ENCODE results near the gene RIBC1.
A peak's percentile ranks its signal among the peaks of the same experiment; 100 is the strongest.
"Not testable (repeated sequence)": the region's sequence is repeated elsewhere in the genome, so short reads cannot be mapped to it uniquely, and the experiment has no call there.

RIBC1 gene

DNA sequence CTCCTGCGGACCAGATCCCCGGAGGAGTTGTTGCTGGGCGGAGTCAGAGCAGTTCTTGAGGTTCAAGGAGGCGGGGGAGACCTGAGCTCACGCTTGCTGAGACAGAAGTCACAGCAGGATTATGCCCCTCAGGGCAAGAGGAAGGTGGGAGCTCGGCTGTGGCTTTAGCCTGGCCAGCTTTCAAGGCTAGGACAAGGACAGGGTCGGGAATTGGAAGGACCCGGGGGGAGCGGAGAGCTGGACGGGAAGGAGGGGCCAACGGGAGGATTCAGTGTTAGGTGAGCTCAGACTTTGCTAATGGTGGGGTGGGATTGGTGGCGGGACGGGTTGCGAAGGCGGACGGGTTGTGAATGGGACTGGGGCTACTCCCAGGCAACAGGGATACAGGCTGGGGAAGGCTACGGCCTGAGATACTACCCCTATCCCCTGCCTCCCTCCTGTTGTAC lies at the start of gene RIBC1:
Gene RIBC1, plus strand, starts transcription at position 13 of the 446 bp plus-strand sequence. CDS start 3,404 bp downstream, outside the sequence.
- Mint-ChIP-seq H3K36me3 (peaks cover 2% of the 10 kb centered on the region), H3K9me3 (ENCODE audit: low read depth) (no peaks in the 10 kb centered on the region), H3K27me3 (no peaks in the 10 kb centered on the region), H3K4me3 (peak within 1 kb of the TSS; percentile 90), H3K4me1 (ENCODE audit: low read depth) (peaks cover 21% of the 10 kb centered on the region), H3K27ac (peak within 1 kb of the TSS; percentile 96)

DNA sequence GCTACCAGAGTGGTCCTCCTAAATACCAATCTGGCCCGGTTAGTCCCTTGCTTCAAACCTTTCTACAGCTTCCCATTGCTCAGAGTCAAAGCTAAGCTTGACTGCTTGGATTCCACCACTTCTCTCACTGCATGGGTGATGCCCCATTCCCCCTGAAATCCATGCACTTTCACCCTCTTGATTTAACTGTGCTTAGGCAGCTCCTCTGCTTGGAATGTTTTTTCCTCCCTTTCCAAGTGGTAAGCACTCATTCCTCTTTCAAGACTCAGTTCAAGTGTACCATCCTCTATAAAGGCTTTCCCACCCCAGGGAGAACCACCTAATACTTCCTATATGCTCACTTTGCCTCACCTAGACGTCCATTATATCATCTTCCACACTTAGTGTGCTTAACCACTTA lies 49.4 kb upstream of the RIBC1 start:
- peaks cover 6% of the 10 kb centered on the region for H3K36me3 Mint-ChIP-seq
- H3K4me3 Mint-ChIP-seq, result no peak overlapping the region
- H3K4me1 Mint-ChIP-seq (ENCODE audit: low read depth), result no peaks in the 10 kb centered on the region
- H3K9me3 Mint-ChIP-seq (ENCODE audit: low read depth), result no peaks in the 10 kb centered on the region
- no peak overlapping the region for H3K27ac Mint-ChIP-seq
- H3K27me3 Mint-ChIP-seq, result no peaks in the 10 kb centered on the region

DNA sequence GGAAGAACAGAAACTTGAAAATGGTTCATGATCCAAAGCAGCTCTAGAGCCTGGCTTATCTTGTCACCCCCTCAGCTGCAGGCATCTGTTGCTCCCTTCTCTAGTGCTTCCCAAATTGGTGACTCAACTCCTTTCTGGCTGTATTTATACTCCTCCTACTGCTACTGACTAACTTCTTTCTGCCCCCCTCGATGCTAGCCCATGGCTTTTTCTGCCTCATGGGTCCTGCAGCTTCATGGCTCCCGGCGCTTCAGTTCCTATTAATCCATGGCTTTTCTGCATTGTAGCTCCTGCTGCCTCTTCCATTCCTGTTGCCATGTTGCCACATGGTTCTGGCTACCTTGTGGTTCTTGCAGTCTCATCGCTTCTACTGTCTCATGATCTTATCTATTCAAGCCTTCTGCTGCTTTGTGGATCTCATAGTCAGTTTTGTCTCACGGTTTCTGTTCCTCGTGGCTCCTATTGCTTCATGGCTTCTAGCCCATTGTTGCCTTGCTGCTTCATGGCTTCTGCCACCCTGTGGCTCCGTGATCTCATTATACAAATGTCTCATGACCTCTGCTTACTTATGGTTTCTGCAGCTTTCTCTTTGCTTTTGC lies 48.4 kb upstream of the RIBC1 start:
- H3K4me1 Mint-ChIP-seq (ENCODE audit: low read depth), result no peaks in the 10 kb centered on the region
- no peak overlapping the region for H3K4me3 Mint-ChIP-seq
- peaks cover 6% of the 10 kb centered on the region for H3K36me3 Mint-ChIP-seq
- H3K9me3 Mint-ChIP-seq (ENCODE audit: low read depth), result no peaks in the 10 kb centered on the region
- H3K27ac Mint-ChIP-seq, result no peak overlapping the region
- H3K27me3 Mint-ChIP-seq, result no peaks in the 10 kb centered on the region

DNA sequence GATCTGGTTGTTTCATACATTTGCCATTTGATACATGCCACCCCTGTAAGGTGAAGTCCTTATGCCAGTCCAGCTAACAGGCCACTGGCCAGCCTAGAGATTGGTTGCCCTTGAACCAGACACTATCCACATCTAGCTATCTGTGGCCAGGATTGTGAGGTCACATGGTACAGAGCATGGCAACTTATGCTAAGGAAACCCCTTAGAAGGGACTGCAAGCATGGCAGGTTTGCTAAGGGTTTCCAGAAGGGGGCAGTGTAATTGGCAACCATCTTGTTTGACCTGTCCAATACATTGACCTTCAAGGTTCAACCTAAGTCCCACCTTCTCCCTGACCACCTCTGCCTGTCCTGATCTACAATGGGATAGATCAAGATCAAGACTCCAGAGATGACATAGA lies 47.8 kb upstream of the RIBC1 start:
- no peaks in the 10 kb centered on the region for H3K4me1 Mint-ChIP-seq (ENCODE audit: low read depth)
- no peaks in the 10 kb centered on the region for H3K27me3 Mint-ChIP-seq
- H3K4me3 Mint-ChIP-seq, result no peak overlapping the region
- H3K36me3 Mint-ChIP-seq, result peaks cover 6% of the 10 kb centered on the region
- no peak overlapping the region for H3K27ac Mint-ChIP-seq
- H3K9me3 Mint-ChIP-seq (ENCODE audit: low read depth), result no peaks in the 10 kb centered on the region

DNA sequence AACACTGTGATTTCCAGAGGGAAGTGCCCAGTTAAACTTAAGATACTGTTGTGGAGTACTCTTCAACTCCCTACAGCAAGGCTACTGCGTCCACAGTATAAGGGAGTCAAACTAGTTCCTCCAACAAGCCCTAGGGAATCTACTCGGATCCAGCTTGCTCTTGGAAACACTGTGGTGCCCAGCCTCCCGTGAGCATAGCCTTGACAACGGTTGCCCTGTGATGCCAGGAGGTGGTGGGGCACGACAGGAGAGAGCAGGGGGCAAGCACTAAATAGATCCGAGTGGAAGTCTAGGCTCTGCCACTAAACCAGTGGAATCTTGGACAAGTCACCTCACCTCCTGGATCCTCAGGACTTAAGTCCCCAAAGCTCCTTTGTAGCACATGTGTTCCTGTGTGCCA lies 45.8 kb upstream of the RIBC1 start:
- Mint-ChIP-seq H3K4me3 (no peak overlapping the region), H3K4me1 (ENCODE audit: low read depth) (no peaks in the 10 kb centered on the region), H3K9me3 (ENCODE audit: low read depth) (no peaks in the 10 kb centered on the region), H3K36me3 (peaks cover 6% of the 10 kb centered on the region), H3K27me3 (no peaks in the 10 kb centered on the region), H3K27ac (no peak overlapping the region)

DNA sequence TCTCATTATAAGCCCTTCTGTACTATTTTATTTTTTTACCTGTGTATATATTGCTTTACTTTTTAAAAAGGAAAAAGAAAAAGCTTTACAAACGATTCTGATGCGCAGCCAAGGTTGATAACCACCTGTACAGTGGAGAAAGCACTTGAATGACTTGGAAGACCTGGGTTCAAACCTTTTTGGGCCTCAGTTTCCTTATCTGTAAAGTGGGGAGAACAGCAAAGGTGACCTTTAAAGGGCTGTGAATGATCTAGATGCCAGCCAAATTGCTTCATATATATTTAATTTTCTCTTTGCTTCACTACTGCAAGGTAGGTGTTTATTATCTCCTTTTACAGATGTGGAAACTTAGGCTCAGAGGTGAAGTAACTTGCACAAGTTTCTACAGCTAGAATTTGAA lies 45.2 kb upstream of the RIBC1 start:
- Mint-ChIP-seq H3K27me3 (no peaks in the 10 kb centered on the region), H3K4me3 (no peak overlapping the region), H3K27ac (no peak overlapping the region), H3K9me3 (ENCODE audit: low read depth) (no peaks in the 10 kb centered on the region), H3K36me3 (peaks cover 6% of the 10 kb centered on the region), H3K4me1 (ENCODE audit: low read depth) (no peaks in the 10 kb centered on the region)

DNA sequence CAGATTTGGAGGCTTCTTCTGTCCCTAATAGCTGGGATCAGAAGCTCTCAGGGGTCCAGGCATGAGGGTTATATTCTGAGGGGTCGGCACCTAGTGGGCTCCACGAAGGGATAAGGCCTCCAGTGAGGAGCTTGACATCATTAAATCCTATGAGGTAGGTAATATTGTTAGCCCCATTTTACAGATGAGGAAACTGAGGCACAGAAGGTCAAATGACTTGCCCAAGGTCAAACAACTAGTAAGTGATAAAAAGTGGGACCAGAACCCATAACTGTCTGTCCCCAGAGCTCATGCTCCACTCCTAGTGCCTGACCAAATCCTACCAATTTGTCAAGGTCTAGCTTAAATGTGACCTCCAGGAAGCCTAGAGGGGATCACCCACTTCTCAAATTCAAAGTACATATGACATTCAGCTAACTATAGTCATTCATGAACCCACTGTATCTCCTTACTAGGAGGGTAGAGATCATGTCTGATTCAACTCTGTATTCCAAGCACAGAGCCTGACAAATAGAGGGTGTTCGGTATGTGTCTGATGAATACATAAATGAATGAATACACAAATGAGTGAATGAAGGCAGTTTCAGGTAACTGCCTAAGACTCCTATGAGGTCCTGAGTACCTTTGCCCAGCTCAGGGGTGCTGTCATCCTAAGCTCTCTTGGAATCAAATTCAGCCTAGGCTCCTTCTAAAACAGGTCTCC lies 43.5 kb upstream of the RIBC1 start:
- Mint-ChIP-seq H3K27ac (peak overlapping the region; percentile 16), H3K36me3 (peaks cover 6% of the 10 kb centered on the region), H3K9me3 (ENCODE audit: low read depth) (no peaks in the 10 kb centered on the region), H3K27me3 (no peaks in the 10 kb centered on the region), H3K4me3 (no peak overlapping the region), H3K4me1 (ENCODE audit: low read depth) (no peaks in the 10 kb centered on the region)

DNA sequence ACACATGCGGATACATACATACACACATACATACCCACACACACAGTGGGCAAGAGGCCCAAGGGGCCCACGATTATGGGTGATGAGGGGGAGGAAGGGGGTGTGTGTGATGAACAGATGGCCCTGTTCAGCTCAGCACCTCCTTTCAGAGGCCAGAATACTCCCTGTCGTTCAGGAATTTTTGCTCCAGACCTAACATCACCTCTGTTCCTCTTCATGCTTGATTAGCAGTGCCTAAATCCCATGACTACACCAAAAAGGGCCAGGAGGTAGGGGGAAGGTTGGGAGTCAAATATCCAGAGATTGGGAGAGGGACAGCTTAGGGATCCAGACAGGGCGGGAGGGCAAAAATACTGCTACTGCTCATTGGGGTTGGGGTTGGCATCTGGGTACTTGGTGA lies 42.9 kb upstream of the RIBC1 start:
- Mint-ChIP-seq H3K27me3 (no peaks in the 10 kb centered on the region), H3K27ac (peak overlapping the region; percentile 16), H3K4me3 (no peak overlapping the region), H3K36me3 (peaks cover 3% of the 10 kb centered on the region), H3K4me1 (ENCODE audit: low read depth) (no peaks in the 10 kb centered on the region), H3K9me3 (ENCODE audit: low read depth) (no peaks in the 10 kb centered on the region)

DNA sequence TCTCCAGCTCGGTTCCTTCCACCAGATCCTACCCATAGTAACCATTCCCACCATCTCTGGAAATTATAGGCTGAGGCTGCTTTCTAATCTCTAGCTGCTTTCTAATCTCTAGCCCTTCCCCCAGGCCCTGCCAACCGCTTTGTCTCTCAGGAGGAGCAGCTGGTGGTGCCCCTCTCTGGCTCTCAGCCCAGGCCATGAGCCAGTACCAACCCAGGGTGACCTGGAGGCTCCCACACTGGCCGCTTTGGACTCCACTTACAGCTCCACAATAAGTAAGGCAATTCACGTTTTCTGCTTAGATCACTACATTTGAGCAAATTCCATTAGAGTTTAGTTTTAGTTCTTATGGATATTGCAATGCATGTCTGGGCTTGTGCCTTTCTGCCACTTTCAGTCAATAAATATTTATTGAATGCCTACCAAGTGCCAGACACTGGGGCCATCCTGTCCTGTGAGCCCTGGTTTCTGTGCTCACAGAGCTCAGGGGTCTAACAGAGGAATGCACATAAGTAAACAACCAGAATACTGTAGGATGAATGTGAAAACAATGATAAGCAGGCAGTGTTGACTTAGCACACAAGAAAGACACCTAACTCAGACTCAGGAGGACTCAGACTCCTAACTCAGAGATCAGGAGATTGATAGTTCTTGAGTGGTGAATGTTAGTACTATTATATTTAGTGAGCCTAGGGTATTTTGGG lies 39.1 kb upstream of the RIBC1 start:
- Mint-ChIP-seq H3K27me3 (no peaks in the 10 kb centered on the region), H3K9me3 (ENCODE audit: low read depth) (no peaks in the 10 kb centered on the region), H3K27ac (no peak overlapping the region), H3K4me3 (no peak overlapping the region), H3K36me3 (no peaks in the 10 kb centered on the region), H3K4me1 (ENCODE audit: low read depth) (no peaks in the 10 kb centered on the region)

DNA sequence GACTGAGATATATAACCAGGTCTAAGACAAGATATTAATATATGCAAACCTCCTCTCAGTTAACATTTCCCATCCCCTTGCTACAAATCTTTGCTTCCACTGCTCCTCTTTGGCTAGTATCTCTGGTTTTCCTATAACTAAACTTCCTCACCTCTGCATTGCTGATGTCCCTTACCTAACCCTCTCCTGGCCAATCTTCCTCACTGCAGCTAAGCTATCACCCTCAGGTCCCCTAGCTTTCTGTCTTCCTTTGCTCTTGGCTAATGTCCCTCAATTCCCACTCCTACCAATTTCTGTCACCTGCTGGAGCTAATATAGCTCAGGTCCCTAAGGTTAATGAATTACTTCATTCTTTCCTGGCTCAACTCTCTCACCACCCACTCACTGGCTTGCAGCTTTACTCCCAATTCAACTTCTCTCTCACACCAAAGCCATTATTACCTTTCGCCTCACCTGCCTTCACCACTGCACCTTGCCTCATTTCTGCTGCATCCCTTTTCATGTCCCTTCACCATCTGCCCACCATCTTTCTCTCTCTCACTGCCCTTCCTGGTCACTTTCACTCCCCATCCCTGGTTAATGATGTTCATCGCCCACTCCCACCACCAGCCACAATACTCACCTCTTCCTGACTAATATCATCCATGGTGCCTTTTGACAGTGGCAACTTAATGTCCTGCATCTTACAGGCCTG lies 26.9 kb upstream of the RIBC1 start:
- H3K4me1 Mint-ChIP-seq (ENCODE audit: low read depth), result no peaks in the 10 kb centered on the region
- H3K4me3 Mint-ChIP-seq, result no peak overlapping the region
- H3K36me3 Mint-ChIP-seq, result no peaks in the 10 kb centered on the region
- H3K27me3 Mint-ChIP-seq, result no peaks in the 10 kb centered on the region
- H3K27ac Mint-ChIP-seq, result peak overlapping the region; percentile 10
- no peaks in the 10 kb centered on the region for H3K9me3 Mint-ChIP-seq (ENCODE audit: low read depth)

DNA sequence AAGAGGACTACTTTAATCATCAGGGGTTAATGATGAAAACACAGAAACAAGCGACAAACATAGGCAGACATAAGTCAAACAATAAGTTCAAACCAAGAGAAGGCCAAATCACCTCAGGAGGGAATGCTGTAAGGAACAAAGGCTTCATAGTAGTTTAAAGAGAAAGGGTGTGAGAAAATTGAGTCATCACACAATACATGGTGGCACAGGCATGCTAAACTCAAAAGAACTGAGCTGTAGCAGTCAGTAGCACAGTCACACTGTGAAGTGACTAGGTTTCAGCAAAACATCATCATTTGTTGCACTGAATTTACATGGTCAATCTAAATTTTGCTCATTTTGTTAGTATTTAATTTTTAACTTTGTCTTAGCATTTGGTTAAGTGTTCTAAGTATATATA lies 24.5 kb upstream of the RIBC1 start:
- no peaks in the 10 kb centered on the region for H3K9me3 Mint-ChIP-seq (ENCODE audit: low read depth)
- no peaks in the 10 kb centered on the region for H3K4me1 Mint-ChIP-seq (ENCODE audit: low read depth)
- H3K27ac Mint-ChIP-seq, result no peak overlapping the region
- H3K27me3 Mint-ChIP-seq, result no peaks in the 10 kb centered on the region
- peaks cover 4% of the 10 kb centered on the region for H3K36me3 Mint-ChIP-seq
- no peak overlapping the region for H3K4me3 Mint-ChIP-seq

DNA sequence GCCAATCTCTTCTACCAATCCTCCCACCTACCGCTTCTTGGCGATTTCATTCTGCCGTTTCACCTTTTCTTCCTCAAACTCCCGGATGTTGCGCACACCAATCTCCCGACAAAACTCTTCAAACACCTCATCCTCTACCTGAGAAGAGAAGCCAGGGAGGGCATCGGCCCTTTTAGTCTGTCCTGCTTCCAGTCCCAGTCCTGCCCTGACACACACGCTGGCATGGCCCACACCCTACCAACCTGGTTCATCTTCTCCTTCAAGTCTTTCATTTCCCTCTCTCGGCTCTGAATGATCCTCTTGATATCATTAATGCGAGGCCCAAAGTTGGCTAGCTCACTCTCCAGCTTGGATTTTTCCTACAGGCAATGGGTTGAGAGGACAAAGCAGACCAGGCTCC lies 19.1 kb upstream of the RIBC1 start:
- no peaks in the 10 kb centered on the region for H3K4me1 Mint-ChIP-seq (ENCODE audit: low read depth)

DNA sequence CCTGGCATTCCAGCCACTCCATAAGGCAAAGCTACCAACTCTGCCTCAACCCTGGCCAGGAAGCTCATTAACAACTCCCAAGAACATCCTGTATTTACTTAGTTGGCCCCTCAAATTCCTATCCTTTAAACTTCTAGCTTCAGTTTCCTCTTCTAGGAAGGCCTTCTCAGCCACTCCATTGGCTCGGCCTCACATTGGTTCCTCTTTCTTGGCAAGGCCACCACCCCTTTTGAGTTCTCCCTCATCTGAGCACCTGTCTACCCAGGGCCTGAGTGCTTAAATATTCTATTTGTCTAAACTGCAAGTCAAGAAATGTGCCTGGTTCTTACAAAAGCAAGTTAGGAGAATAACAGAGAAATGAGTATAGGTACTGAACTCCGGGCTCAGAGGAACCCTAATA lies 10.2 kb upstream of the RIBC1 start:
- H3K9me3 Mint-ChIP-seq (ENCODE audit: low read depth), result no peaks in the 10 kb centered on the region
- no peaks in the 10 kb centered on the region for H3K36me3 Mint-ChIP-seq
- no peak overlapping the region for H3K27ac Mint-ChIP-seq
- H3K4me3 Mint-ChIP-seq, result no peak overlapping the region
- H3K27me3 Mint-ChIP-seq, result no peaks in the 10 kb centered on the region
- peaks cover 5% of the 10 kb centered on the region for H3K4me1 Mint-ChIP-seq (ENCODE audit: low read depth)

More for the DNA sequence above, 19.1 kb upstream of the RIBC1 start:
- no peak overlapping the region for H3K4me3 Mint-ChIP-seq
- no peak overlapping the region for H3K27ac Mint-ChIP-seq
- no peaks in the 10 kb centered on the region for H3K27me3 Mint-ChIP-seq
- peaks cover 4% of the 10 kb centered on the region for H3K36me3 Mint-ChIP-seq
- no peaks in the 10 kb centered on the region for H3K9me3 Mint-ChIP-seq (ENCODE audit: low read depth)

DNA sequence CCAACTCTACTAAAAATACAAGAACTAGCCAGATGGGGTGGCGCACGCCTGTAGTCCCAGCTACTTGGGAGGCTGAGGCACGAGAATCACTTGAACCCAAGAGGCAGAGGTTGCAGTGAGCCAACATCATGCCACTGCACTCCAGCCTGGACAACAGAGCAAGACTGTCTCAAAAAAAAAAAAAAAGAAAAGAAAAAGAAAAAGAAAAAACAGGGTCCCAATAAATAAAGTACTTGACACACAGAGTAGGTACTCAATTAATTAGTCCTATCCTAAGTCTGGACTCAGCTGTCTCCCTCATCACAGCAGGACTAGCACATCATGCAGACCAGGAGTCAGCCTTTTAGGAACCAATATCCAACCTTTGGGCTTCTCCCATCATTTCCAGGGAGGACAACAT lies 2.3 kb upstream of the RIBC1 start:
- not testable (repeated sequence) for H3K36me3 Mint-ChIP-seq; H3K27me3 Mint-ChIP-seq; H3K9me3 Mint-ChIP-seq (ENCODE audit: low read depth)
- Mint-ChIP-seq H3K4me3 (peak overlapping the region; percentile 90), H3K4me1 (ENCODE audit: low read depth) (peaks cover 26% of the 10 kb centered on the region), H3K27ac (peak overlapping the region; percentile 50)

DNA sequence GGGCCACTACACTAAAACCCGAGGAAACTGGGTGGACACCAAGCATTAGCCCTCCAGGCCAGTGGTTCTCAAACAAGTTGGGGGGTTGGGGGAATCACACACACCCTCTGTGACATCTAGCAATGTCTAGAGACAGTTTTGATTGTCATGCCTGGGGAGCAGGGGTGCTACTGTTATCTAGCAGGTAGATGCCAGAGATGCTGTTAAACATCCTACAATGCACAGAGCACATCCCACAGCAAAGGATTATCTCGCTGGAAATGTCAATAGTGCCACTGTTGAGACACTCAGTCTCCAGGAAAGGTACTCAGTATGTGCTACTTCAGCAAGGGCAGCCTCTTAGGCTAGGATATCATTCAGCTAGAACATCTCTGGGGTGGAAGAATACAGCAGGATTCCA lies 1.5 kb upstream of the RIBC1 start:
- peak overlapping the region; percentile 90 for H3K4me3 Mint-ChIP-seq
- H3K27ac Mint-ChIP-seq, result peak overlapping the region; percentile 96
- peaks cover 2% of the 10 kb centered on the region for H3K36me3 Mint-ChIP-seq
- H3K4me1 Mint-ChIP-seq (ENCODE audit: low read depth), result peaks cover 26% of the 10 kb centered on the region
- H3K27me3 Mint-ChIP-seq, result no peaks in the 10 kb centered on the region
- no peaks in the 10 kb centered on the region for H3K9me3 Mint-ChIP-seq (ENCODE audit: low read depth)
